ENCODE results near the gene TECPR2. TPM values are rescaled to one million over a fixed set of nuclear protein-coding genes. Genes with fewer than 3 reads are reported as not detected.

Gene TECPR2
- total and polyA plus RNA-seq, 8 donors, result 11.6 to 30.1 (median 16.2) TPM

- H3K36me3 ChIP-seq, result peaks cover 3 to 96% of the 10 kb centered on the region in 2 donors
- no peak for DNase-seq
- TF ChIP-seq CTCF (IDR thresholded peaks at IDR 0.05), result no peak
Measured at GRCh38 chr14:102344084-102344483, 18.7 kb upstream of the TECPR2 start.

DNA sequence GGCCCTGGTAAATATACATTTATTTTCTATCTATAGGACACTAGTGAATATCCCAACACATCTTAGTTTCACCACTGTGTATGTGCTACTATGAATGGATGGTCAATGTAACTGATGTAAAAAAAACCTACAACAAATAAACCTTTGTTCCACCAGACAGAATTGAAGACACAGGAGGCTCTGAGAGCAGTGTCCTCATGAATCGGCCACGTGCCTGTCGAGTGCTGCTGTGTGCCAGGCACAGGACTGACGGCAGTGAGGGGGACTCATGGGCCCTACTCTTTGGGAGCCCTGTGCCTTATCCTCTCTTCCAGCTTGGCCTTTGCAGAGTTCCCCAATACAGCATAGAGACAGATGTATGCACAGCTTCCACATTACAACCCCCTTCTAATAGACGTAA lies 18.3 kb upstream of the TECPR2 start:
- Histone ChIP-seq H3K4me1 (no peaks in the 10 kb centered on the region), H3K27me3 (no peaks in the 10 kb centered on the region), H3K4me3 (no peak overlapping the region), H3K9me3 (no peaks in the 10 kb centered on the region), H3K36me3 (peaks cover 3 to 96% of the 10 kb centered on the region in 2 donors), H3K27ac (no peak overlapping the region)
- ATAC-seq (no peak), DNase-seq (no peak)
- no peak for TF ChIP-seq CTCF (IDR thresholded peaks at IDR 0.05)
- intact Hi-C loops (cut with DNase I), result no loop called here

More at GRCh38 chr14:102344084-102344483, 18.7 kb upstream of the TECPR2 start:
- H3K9me3 ChIP-seq, result no peaks in the 10 kb centered on the region
- ATAC-seq, result no peak
- no peaks in the 10 kb centered on the region for H3K27me3 ChIP-seq
- no peak overlapping the region for H3K27ac ChIP-seq
- intact Hi-C loops (cut with DNase I), result no loop called here
- H3K4me1 ChIP-seq, result no peaks in the 10 kb centered on the region
- H3K4me3 ChIP-seq, result no peak overlapping the region

DNA sequence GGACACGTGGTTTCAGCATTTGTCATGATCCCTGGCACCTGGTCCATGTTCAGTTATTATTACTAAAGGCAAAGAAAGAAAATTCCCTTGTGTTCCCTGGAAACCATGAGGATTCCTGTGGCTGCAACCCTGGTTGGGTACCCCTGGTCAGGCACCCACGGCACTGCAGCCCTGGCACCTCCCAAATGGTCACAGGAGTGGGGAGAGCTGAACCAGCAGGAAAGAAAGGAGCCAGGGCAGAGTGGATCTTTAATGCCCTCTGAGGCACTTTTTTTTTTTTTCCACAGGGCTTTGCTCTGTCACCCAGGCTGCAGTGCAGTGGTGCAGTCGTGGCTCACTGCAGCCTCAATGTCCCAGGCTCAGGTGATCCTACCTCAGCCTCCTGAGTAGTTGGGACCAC lies 17.5 kb upstream of the TECPR2 start:
- no peak for ATAC-seq
- no peak for DNase-seq
- intact Hi-C loops (cut with DNase I), result no loop called here
- Histone ChIP-seq H3K27ac (no peak overlapping the region), H3K36me3 (peaks cover 3 to 98% of the 10 kb centered on the region in 2 donors), H3K4me3 (no peak overlapping the region), H3K27me3 (no peaks in the 10 kb centered on the region), H3K4me1 (no peaks in the 10 kb centered on the region), H3K9me3 (no peaks in the 10 kb centered on the region)
- TF ChIP-seq CTCF (IDR thresholded peaks at IDR 0.05), result no peak

GRCh38 chr14:102346645-102347044 lies 16.1 kb upstream of the TECPR2 start:
- peaks cover 3 to 86% of the 10 kb centered on the region in 2 donors for H3K36me3 ChIP-seq
- H3K9me3 ChIP-seq, result no peaks in the 10 kb centered on the region
- DNase-seq (no peak), ATAC-seq (no peak)
- H3K4me3 ChIP-seq, result no peak overlapping the region
- peaks cover 0 to 14% of the 10 kb centered on the region in 2 donors for H3K4me1 ChIP-seq
- TF ChIP-seq CTCF (IDR thresholded peaks at IDR 0.05), result no peak
- H3K27ac ChIP-seq, result no peak overlapping the region
- H3K27me3 ChIP-seq, result no peaks in the 10 kb centered on the region
- intact Hi-C loops (cut with DNase I), result no loop called here

- peaks cover 3 to 84% of the 10 kb centered on the region in 2 donors for H3K36me3 ChIP-seq
- ATAC-seq, result no peak
Measured at GRCh38 chr14:102348376-102348775, 14.4 kb upstream of the TECPR2 start.

More at GRCh38 chr14:102348376-102348775, 14.4 kb upstream of the TECPR2 start:
- H3K4me3 ChIP-seq, result no peak overlapping the region
- no peak for DNase-seq
- peaks cover 0 to 30% of the 10 kb centered on the region in 2 donors for H3K4me1 ChIP-seq
- no peaks in the 10 kb centered on the region for H3K27me3 ChIP-seq
- H3K9me3 ChIP-seq, result no peaks in the 10 kb centered on the region
- H3K27ac ChIP-seq, result no peak overlapping the region
- TF ChIP-seq CTCF (IDR thresholded peaks at IDR 0.05), result no peak
- intact Hi-C loops (cut with DNase I), result no loop called here
